Upper lobe of right lung (tissue), 1 donor: ENCODE measurements around the gene C1QTNF9. TPM values are rescaled to one million over a fixed set of nuclear protein-coding genes. Genes with fewer than 3 reads are reported as not detected.

Experiments
- ATAC-seq: fragments of 200-7000 bp; cut with Tn5 transposase; one replicate; pipeline ENCODE4 v1.9.1; 2020; ENCODE audit warnings: mild to moderate bottlenecking, moderate library complexity
- DNase-seq: peaks from one replicate; pipeline ENCODE4 v3.0.0-alpha.2; 2020
- H3K27ac ChIP-seq: fragments of 200-600 bp; one replicate; pipeline ENCODE4 v1.8.0; 2022
- H3K27me3 ChIP-seq: fragments of 200-600 bp; one replicate; pipeline ENCODE4 v1.8.0; 2022; ENCODE audit warnings: mild to moderate bottlenecking
- H3K36me3 ChIP-seq: fragments of 200-600 bp; one replicate; pipeline ENCODE4 v1.8.0; 2022
- H3K4me1 ChIP-seq: fragments of 200-600 bp; one replicate; pipeline ENCODE4 v1.8.0; 2022
- H3K4me3 ChIP-seq: fragments of 200-600 bp; one replicate; pipeline ENCODE4 v1.8.0; 2022; ENCODE audit warnings: mild to moderate bottlenecking
- H3K9me3 ChIP-seq: fragments of 200-600 bp; one replicate; pipeline ENCODE4 v1.8.0; 2022
- intact Hi-C: fragments of 100-400 bp; cut with DNase I; formaldehyde crosslinking; loops from one replicate; pipeline ENCODE4 v1.11.0; 2022
- total RNA-seq: library from RNA; stranded (reverse); fragmentation: NEBNext Ultra II Directional; extraction: Animal tissue kit (Norgen Biotek cat#: 25700); gene quantifications from one replicate; pipeline ENCODE4 v1.2.1, GENCODE V29; 2021
- TF ChIP-seq, protein P1 (sequence below): fragments of 200-600 bp; IDR thresholded peaks from one replicate; pipeline ENCODE4 v1.8.0; 2022; ENCODE audit warnings: antibody characterized with exemption
- donor health status: DM: no; HTN: yes; CAD: no; lungs with severe emphysema.

C1QTNF9 gene
- total RNA-seq, 1 donor from 2014 or later, result not detected

DNA sequence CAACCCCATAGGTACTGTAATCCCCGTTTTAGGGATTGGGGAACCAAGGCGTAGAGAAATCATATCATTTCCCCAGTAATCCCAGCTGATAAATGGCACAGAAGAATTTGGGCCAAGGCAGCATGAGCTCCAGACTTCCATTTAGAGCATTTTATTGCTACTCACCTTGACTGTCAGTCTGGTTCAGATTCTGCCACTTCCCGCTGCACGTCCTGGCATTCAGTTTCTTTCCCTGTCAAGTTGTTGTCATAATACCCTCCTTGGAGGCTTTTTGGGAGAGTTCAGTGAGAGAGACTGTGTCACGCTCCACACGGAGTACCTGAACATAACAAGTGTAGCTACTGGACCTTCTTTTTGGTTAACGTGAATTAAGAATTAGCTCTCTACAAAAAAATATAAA lies 7.5 kb upstream of the C1QTNF9 start:
- peaks cover 74% of the 10 kb centered on the region for H3K36me3 ChIP-seq

DNA sequence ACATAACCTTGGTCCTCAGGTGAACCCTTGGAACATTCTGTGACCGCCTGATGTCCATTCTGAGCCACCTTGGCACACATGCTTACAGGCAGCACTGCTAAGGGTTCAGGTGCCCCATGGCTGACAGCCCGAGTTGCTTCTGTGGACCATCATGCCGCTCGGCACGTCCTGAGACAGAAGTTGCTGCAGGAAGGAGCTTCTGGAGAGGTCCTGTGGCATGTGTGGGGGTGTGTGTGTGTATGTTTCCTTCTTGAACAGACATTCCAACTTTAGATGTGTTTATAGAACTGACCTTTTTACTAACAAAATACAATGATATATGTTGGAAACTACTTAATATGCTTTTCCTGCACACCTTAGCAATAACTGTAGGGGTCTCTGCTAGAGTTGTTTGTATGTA lies 4.8 kb upstream of the C1QTNF9 start:
- Histone ChIP-seq H3K9me3 (no peaks in the 10 kb centered on the region), H3K27me3 (no peaks in the 10 kb centered on the region), H3K27ac (no peak overlapping the region), H3K4me1 (peaks cover 12% of the 10 kb centered on the region), H3K36me3 (peaks cover 47% of the 10 kb centered on the region), H3K4me3 (no peak overlapping the region)
- TF ChIP-seq, protein P1, sequence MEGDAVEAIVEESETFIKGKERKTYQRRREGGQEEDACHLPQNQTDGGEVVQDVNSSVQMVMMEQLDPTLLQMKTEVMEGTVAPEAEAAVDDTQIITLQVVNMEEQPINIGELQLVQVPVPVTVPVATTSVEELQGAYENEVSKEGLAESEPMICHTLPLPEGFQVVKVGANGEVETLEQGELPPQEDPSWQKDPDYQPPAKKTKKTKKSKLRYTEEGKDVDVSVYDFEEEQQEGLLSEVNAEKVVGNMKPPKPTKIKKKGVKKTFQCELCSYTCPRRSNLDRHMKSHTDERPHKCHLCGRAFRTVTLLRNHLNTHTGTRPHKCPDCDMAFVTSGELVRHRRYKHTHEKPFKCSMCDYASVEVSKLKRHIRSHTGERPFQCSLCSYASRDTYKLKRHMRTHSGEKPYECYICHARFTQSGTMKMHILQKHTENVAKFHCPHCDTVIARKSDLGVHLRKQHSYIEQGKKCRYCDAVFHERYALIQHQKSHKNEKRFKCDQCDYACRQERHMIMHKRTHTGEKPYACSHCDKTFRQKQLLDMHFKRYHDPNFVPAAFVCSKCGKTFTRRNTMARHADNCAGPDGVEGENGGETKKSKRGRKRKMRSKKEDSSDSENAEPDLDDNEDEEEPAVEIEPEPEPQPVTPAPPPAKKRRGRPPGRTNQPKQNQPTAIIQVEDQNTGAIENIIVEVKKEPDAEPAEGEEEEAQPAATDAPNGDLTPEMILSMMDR, result no peak
- no peak for ATAC-seq
- intact Hi-C loops, result no loop called here
- DNase-seq, result no peak

More for the DNA sequence above, 7.5 kb upstream of the C1QTNF9 start:
- ATAC-seq (no peak), DNase-seq (no peak)
- Histone ChIP-seq H3K9me3 (no peaks in the 10 kb centered on the region), H3K4me3 (no peak overlapping the region), H3K4me1 (peaks cover 7% of the 10 kb centered on the region), H3K27ac (no peak overlapping the region), H3K27me3 (no peaks in the 10 kb centered on the region)
- TF ChIP-seq, protein P1, result no peak
- intact Hi-C loops, result no loop called here

DNA sequence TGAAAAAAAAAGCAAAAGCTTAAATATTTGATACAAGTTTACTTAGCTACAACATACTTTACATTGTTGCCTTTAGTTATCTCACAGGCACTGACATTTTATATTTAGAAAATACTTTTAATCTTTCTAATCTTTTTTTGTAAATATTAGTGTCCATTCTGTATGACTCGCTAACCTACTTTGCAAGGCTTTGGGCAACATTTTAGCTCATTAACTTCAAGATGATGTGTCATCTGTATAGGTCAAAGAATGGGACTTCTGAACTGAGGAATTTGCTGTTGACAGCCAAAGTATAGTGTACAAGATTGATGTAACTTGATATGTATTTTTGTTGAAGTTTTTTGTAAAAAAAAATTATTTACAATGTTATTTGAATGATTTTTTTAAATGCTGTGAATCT lies 2.7 kb upstream of the C1QTNF9 start:
- no peaks in the 10 kb centered on the region for H3K9me3 ChIP-seq
- intact Hi-C loops, result no loop called here
- H3K27ac ChIP-seq, result no peak overlapping the region
- H3K4me1 ChIP-seq, result peaks cover 12% of the 10 kb centered on the region
- no peaks in the 10 kb centered on the region for H3K27me3 ChIP-seq
- H3K36me3 ChIP-seq, result peaks cover 27% of the 10 kb centered on the region
- no peak for ATAC-seq
- H3K4me3 ChIP-seq, result no peak overlapping the region
- TF ChIP-seq, protein P1, result no peak
- DNase-seq, result no peak

DNA sequence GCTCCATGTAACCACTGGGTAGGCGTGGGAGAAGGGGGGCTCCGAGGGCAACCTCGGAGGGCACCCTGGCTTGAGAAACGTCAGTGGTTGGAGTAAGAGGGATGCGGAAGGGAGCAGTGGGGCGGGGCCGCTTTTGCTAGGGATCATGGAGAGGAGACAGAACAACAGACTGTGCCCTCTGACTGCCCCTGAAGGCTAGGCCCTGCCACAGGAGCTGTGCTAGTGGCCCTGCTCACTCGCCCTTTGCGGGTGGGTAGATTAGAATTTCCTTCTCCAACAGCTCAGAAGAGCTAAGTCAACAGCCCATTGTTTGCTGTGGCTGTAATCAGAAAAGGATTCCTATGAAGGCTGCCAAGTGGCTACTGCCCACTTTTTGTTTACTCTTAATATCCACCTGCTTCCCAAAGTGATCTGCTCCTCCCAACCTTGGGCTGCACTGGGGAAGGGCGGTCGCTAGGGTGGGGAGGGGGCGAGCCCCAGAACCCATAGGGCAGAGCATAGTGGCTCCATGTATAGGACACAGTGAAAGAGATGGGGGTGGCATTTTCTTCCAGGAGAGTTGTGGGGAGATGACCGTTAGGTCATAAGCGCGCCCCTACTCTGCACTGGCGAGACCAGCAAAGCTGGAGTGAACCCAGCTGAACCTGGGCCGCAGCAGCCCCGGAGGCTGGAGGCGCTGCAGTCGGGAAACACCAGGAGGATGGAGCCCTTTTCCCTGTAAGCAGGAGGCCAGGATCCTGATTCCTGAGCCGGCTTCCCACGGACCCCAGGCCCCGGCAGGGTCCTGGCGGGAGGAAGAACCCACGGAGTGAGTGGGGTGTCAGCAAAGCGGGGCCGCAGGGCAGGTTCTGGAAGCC lies 1.9 kb upstream of the C1QTNF9 start:
- DNase-seq (peak; percentile 81), ATAC-seq (peak; percentile 94)
- intact Hi-C loops, result no loop called here
- Histone ChIP-seq H3K27me3 (no peaks in the 10 kb centered on the region), H3K36me3 (peaks cover 20% of the 10 kb centered on the region), H3K4me1 (peaks cover 12% of the 10 kb centered on the region), H3K4me3 (no peak overlapping the region), H3K27ac (no peak overlapping the region), H3K9me3 (no peaks in the 10 kb centered on the region)
- TF ChIP-seq, protein P1, result no peak

DNA sequence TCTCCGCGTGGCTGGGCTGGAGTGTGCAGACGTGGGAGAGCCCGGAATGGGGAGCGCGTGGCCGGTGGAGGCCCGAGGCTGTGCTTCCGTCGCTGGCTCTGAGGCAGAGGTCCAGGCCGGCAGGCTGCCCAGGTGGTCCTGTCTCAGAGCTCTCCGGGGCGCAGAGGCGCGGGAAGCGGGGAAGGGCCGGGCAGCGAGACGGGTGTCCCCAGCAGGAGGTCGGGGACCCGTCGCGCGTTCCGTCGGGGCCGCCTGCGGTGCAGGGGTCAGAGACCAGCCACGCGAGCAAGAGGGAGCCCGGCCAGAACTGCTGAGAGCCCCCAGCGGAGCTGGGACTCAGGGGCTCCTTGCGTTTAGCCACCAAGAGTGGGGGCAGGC lies 1.3 kb upstream of the C1QTNF9 start:
- ATAC-seq (peak; percentile 33), DNase-seq (no peak)
- no peaks in the 10 kb centered on the region for H3K27me3 ChIP-seq
- H3K36me3 ChIP-seq, result peaks cover 14% of the 10 kb centered on the region
- H3K4me1 ChIP-seq, result peaks cover 12% of the 10 kb centered on the region
- TF ChIP-seq, protein P1, result no peak
- intact Hi-C loops, result no loop called here
- no peak overlapping the region for H3K4me3 ChIP-seq
- H3K9me3 ChIP-seq, result no peaks in the 10 kb centered on the region
- H3K27ac ChIP-seq, result no peak overlapping the region
